ENCODE measurements around the gene CDCA7L. TPM values are rescaled to one million over a fixed set of nuclear protein-coding genes. Genes with fewer than 3 reads are reported as not detected.
A peak's percentile ranks its signal among the peaks of the same experiment; 100 is the strongest.
"Not testable (repeated sequence)": the region's sequence is repeated elsewhere in the genome, so short reads cannot be mapped to it uniquely, and the experiment has no call there.

Gene CDCA7L
- total RNA-seq, 1 experiment from 2014 or later: 54.8 TPM

GRCh38 chr7:21869785-21870402 is 75.8 kb downstream of the CDCA7L start:
- peak; percentile 49 for DNase-seq (ENCODE audit: low read depth)
- in situ Hi-C loops (cut with HindIII; ENCODE audit: low pct_unique_long_range_greater_than_20kb, low sequenced_read_pairs): no loop called here

- in situ Hi-C loops (cut with HindIII; ENCODE audit: low pct_unique_long_range_greater_than_20kb, low sequenced_read_pairs): no loop called here
- DNase-seq (ENCODE audit: low read depth): no peak
Observed at GRCh38 chr7:21868576-21868850, 77.2 kb downstream of the CDCA7L start.

DNA sequence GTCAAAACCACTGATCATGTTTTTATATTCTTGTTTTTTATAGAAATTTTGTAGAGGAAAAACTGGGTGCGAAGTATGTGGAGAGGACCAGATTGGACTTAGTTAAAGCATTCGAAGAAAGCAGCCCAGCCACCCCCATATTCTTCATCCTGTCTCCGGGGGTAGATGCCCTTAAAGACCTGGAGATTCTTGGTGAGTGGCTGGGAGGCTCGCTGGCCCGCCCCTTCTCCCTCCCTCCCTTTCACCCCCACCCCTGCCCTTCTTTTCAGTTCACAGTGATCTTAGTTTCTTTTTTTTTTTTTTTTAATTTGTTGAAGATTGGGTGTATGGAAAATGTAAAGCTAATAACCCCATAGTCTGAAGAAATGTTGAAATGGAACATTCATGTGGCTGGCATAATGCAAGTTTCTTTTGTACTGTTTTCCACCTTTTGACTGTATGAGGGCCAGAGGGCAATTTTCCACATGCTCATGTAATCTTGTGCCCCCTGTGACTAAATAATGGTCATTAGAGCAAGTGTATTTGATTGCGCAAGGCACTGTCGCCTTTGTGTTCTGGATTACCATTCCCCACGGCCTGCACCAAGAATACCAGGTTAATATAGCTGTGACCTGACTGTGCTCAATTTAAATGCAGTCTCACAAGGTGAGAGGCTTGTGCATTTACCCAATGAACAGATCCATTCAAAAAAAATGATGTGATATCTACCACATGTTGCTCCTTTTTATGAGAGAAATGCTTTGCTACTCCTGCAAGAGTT is 77.7 kb downstream of the CDCA7L start:
- DNase-seq (ENCODE audit: low read depth): no peak
- in situ Hi-C loops (cut with HindIII; ENCODE audit: low pct_unique_long_range_greater_than_20kb, low sequenced_read_pairs): no loop called here

DNA sequence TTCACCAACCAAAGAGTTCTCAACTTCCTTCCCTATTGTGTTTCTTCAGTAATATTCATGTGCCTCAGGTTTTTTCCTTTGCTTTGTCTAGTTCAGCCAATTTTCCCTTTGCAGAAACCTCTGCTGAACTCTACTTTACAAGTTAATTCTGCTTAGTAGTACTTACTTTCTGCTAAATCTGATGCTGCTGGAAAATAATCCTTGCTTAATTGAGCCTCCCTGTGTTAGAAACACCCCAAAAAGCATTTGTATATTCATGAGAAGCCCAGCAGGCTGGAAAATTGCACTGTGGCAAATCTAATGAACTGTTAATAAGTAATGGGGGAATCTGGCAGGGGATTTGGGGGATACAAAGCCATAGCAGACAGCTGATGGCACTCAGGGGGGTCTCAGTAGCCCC is 78.5 kb downstream of the CDCA7L start:
- in situ Hi-C loops (cut with HindIII; ENCODE audit: low pct_unique_long_range_greater_than_20kb, low sequenced_read_pairs): no loop called here
- no peak for DNase-seq (ENCODE audit: low read depth)

DNA sequence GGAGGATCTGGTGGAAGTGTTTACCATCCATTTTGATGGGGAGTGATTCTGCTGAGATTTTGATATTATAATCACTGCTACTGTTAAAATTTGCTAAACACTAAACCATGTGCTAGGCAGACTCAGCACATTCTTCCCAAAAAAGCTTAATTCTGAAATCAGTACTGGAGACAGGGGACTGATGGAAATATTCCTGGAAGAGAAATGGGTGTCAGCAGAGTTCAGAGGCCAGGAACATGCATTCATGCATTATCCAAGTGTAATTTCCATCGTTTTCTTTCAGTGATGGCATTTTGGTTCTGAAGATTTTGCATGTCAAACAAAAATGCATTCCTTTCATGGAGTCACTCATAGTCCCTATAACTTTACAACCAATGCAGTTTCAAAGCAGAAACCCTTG is 79.0 kb downstream of the CDCA7L start:
- in situ Hi-C loops (cut with HindIII; ENCODE audit: low pct_unique_long_range_greater_than_20kb, low sequenced_read_pairs): no loop called here
- no peak for DNase-seq (ENCODE audit: low read depth)

DNA sequence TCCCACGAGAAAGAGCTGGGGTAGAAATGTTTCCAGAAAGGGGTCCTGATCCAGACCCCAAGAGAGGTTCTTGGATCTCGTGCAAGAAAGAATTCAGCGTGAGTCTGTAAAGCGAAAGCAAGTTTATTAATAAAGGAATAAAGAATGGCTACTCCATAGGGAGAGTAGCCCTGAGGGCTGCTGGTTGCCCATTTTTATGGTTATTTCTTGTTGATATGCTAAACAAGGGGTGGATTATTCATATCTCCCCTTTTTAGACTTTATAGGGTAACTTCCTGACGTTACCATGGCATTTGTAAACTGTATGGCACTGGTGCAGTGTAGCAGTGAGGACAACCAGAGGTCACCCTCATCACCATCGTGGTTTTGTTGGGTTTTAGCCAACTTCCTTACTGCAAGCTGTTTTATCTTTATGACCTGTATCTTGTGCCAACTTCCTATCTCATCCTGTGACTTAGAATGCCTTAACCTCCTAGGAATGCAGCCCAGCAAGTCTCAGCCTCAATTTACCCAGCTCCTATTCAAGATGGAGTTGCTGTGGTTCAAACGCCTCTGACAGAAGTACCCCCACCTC is 80.0 kb downstream of the CDCA7L start:
- DNase-seq (ENCODE audit: low read depth); in situ Hi-C loops (cut with HindIII; ENCODE audit: low pct_unique_long_range_greater_than_20kb, low sequenced_read_pairs): not testable (repeated sequence)

DNA sequence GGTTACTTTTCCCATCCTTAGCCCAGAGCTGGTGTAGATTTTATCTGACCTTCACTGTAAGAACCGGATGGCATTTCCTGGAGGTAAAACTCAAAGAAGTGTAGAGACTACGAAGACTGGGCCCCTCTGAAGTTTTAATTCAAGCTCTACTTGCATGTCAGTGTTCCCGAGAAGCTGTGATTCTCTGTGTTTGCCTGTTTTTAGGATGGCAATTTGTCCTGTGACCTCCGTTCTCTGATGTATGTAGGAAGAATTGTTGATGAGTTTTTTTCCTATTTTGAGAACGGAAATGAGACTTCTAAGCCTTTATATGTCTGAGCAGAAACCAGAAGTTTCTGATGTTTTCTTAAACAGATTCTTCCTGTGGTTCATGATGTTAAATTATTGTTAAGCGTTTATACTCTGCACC is 94.1 kb downstream of the CDCA7L start:
- in situ Hi-C loops (cut with HindIII; ENCODE audit: low pct_unique_long_range_greater_than_20kb, low sequenced_read_pairs): no loop called here
- no peak for DNase-seq (ENCODE audit: low read depth)

All from Caki2 (cell line).